Inferior parietal cortex (tissue), 1 donor: ENCODE data around the gene ZNF366.
"Not testable (repeated sequence)": the region's sequence is repeated elsewhere in the genome, so short reads cannot be mapped to it uniquely, and the experiment has no call there.

Experiments used
- DNase-seq: peaks from one replicate; pipeline ENCODE4 v3.0.0-alpha.2; 2016; ENCODE audit errors: extremely low spot score

Gene ZNF366

DNA sequence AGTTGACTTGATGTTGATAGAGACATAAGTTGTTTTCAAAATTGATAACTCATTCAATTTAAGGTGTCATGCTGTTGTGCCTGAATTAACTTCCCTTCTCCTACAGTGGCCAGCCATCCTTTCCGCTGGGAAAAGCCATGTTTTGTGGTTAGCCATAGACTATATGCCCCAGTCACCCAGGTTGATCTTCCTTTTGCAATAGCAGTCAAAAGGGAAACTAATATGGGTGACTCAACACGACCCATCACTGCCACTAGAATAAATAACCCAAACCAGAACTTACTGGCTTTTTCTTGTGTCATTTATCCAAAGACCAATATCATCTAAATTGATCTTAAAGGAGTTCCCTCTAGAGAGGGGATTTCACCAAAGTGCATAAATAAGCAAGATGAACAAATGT lies 99.7 kb downstream of the ZNF366 start:
- DNase-seq = no peak

DNA sequence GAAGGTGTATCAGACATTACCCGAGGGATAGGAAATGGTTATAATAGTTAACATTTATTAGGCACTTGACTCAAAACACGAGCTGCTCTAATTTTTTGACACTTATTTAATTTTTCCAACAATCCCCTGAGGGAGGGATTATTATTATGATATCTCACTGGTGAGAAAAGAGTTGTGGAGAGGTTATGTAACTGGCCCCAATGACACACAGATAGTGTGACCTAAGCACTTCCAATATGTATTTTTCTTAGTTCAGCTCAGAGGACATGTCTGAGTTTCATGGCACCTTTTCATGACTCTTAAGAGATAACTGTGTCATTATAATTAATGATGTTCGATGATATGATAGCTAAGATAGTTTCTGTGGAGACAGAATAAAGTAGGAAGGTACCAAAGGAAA lies 100.1 kb downstream of the ZNF366 start:
- DNase-seq = no peak

DNA sequence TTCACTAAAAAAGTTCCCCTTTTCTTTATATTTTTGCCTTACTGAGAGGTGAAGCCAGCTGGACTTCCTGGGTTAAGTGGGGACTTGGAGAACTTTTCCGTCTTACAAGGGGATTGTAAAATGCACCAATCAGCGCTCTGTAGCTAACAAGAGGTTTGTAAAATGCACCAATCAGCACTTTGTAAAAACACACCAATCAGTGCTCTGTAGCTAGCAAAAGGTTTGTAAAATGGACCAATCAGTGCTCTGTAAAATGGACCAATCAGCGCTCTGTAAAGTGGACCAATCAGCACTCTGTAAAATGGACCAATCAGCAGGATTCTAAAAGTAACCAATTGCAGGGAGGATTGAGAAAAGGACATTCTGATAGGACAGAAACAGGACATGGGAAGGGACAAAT lies 102.4 kb downstream of the ZNF366 start:
- not testable (repeated sequence) for DNase-seq

DNA sequence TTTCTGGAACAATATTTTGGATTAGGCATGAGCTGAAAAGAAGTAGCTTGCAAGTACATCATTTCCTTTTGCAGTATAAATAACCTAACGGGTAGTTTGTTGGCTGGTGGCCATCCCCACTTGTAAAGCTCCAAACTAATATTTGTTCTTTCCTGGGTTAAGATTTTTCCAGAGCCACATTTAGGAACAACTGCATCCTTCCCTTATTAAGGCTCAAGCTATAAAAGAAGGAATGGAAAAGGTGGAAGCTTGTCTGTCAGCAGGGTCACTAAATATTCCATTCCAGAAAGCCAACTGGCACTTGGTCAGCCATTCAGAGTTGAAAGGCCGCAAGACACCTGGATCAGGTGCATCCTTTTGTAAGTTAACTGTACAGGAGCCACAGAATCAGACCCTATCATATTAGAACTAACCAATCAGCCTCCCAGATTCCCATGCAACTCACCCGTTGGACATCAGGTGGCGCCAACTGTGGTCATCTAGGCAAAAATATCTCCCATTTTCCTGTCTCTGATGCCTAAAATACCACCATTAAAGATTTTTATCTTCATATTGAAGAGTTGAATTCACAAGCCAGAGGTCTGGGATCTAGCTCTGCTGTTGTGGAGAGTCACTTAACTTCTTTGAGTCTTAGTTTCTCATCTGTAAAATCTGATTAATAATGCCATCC lies 104.1 kb downstream of the ZNF366 start:
- no peak for DNase-seq

DNA sequence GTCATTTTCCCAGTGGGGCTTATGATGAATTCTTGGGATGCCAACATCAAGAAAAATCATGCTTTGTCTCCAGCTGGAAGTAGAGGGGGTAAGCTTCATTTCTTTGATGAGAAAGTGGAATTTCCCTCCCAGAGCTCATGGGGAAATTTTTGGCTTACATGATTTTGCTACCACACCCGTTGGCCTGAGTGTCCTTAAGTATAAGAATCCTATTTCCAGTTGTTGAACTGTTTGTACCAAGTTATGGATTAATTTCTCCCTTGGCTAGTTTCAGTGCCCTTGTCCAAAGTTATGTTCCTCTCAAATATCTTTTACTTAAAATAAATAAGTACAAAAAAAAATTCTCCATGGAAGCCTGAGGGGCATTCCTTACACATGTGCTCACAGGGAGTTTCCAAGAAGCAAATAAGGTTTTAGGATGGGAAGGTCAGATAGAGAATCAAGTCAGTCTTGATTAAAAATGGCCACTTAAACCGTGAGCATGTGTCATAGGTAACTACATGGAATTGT lies 104.8 kb downstream of the ZNF366 start:
- no peak for DNase-seq

DNA sequence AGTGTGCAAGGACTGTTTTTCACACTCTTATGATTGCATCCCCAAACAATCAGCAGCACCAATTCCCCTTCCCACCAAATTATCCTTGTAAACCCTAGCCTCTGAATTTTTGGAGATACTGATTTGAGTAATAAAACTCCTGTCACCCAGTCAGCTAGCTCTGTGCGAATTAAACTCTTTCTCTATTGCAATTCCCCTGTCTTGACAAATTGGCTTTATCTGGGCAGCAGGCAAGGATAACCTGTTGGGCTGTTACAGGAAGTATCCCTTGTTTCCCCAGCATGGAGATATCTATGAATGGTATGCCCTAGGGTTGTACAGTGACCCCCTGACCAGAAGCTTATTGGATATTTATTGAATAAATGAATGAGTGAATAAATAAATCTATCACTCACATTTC lies 106.3 kb downstream of the ZNF366 start:
- no peak for DNase-seq

DNA sequence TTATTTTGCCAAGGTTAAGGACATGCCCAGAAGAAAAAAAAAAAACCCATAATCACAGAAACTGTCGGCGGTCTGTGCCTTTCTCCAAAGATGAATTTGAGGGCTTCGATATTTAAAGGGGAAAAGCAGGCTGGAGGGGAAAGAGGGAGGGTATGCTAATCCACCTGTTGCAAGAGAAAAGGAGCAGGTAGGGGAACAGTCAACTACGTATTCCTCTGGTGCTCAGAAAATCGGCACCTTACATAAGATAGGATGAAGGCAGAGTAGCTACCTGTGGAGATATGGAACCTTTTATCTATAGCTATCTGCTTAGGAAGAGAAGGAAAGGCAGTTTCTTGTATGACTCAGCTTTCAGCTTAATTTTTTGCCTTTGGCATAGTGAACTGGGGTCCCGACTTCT lies 109.4 kb downstream of the ZNF366 start:
- no peak for DNase-seq

DNA sequence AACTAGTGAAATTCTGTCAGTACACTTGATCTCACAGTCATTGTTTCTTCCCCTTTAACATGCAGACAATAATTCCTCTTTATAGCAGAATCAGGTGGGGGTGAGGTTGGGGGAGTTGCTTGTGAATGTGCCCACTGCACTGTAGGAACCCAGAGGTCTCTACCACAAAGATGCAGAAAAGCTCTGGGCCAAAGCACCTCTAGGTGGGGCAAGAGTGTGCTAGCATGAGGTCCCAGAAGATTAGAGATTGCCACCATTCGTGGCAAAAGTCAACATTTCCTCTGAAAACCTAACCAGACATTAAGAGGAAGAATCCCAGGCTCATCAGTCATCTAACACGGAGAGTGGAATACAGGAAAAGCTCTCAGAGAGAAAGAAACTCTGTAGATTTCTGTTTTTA lies 112.5 kb downstream of the ZNF366 start:
- DNase-seq = no peak

DNA sequence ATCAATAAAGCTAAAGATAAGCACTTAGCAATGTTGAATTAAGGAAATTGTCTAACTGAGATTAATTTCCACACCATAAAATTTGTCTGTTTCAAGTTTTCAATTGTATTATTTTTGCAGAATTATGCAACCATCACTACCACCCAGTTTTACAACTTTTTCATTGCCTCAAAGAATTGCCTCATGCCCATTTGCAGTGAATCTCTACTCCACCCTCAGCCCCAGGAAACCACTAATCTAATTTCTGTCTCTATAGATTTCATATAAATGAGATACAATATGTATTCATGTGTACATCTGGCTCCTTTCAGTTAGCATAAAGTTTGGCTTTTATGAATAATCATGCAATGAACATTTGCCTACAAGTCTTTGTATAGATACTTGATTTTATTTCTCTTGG lies 114.2 kb downstream of the ZNF366 start:
- no peak for DNase-seq
